Fibroblast of the aortic adventitia (primary cell): Measurements from ENCODE around the gene ZDHHC19. TPM values are rescaled to one million over a fixed set of nuclear protein-coding genes. Genes with fewer than 3 reads are reported as not detected.

Experiments
- DNase-seq: peaks from one replicate; pipeline ENCODE4 v3.0.0-alpha.2; 2010; ENCODE audit warnings: low read depth
- H3K4me3 ChIP-seq: 2 replicates; pipeline ENCODE4 v1.5.1; 2011; ENCODE audit warnings: low read depth, mild to moderate bottlenecking, control low read depth, low read length, moderate library complexity
- total RNA-seq: library from RNA; depleted of rRNA; stranded (reverse); fragments of >200 nt; gene quantifications from 2 replicates; pipeline ENCODE4 v1.2.3, GENCODE V29; 2012; ENCODE audit warnings: low replicate concordance
- TF ChIP-seq, protein P1 (sequence below): IDR thresholded peaks from 2 replicates; pipeline ENCODE4 v1.5.1; 2011; ENCODE audit warnings: mild to moderate bottlenecking, low read length, control low read depth, inconsistent platforms; ENCODE audit not compliant: insufficient read depth

Gene ZDHHC19
- total RNA-seq, 1 donor: not detected

DNA sequence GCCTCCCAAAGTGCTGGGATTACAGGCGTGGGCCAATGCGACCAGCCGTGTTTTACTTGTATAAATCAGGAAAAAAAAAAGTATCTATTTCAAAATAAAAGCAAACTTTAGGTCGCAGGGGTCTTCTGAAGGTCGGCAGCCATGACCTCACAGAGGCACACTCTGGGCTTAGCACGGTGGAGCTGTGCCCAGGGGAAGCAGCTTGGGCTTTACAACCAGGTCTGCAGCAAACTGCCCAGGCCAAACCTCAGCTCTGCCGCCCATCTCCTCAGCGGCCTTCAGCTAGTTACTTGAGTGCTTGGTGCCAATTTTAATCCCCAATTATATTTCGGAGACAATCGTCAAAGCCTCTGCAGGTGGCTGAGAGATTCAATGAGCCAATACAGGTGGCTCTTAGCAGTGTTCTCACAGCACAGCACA lies 30.1 kb downstream of the ZDHHC19 start:
- no peak overlapping the region for H3K4me3 ChIP-seq
- no peak for DNase-seq
- TF ChIP-seq, protein P1, sequence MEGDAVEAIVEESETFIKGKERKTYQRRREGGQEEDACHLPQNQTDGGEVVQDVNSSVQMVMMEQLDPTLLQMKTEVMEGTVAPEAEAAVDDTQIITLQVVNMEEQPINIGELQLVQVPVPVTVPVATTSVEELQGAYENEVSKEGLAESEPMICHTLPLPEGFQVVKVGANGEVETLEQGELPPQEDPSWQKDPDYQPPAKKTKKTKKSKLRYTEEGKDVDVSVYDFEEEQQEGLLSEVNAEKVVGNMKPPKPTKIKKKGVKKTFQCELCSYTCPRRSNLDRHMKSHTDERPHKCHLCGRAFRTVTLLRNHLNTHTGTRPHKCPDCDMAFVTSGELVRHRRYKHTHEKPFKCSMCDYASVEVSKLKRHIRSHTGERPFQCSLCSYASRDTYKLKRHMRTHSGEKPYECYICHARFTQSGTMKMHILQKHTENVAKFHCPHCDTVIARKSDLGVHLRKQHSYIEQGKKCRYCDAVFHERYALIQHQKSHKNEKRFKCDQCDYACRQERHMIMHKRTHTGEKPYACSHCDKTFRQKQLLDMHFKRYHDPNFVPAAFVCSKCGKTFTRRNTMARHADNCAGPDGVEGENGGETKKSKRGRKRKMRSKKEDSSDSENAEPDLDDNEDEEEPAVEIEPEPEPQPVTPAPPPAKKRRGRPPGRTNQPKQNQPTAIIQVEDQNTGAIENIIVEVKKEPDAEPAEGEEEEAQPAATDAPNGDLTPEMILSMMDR: no peak

DNA sequence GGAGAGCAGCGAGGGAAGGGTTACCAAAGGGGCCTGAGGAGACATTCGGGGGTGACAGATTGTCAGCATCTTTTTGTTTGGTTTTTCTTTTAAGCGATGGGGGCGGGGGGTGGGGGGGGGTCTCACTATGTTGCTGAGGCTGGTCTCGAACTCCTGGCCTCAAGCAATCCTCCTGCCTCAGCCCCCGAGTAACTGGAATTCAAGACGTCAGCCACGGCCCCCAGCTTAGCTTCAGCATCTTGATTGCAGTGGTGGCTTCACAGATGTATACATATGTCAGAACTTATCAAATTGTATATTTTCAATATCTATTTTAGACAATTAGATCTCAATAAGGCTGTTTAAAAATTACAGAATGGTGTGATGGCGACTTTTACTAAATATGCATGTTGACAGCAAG lies 30.9 kb downstream of the ZDHHC19 start:
- no peak overlapping the region for H3K4me3 ChIP-seq
- TF ChIP-seq, protein P1: no peak

DNA sequence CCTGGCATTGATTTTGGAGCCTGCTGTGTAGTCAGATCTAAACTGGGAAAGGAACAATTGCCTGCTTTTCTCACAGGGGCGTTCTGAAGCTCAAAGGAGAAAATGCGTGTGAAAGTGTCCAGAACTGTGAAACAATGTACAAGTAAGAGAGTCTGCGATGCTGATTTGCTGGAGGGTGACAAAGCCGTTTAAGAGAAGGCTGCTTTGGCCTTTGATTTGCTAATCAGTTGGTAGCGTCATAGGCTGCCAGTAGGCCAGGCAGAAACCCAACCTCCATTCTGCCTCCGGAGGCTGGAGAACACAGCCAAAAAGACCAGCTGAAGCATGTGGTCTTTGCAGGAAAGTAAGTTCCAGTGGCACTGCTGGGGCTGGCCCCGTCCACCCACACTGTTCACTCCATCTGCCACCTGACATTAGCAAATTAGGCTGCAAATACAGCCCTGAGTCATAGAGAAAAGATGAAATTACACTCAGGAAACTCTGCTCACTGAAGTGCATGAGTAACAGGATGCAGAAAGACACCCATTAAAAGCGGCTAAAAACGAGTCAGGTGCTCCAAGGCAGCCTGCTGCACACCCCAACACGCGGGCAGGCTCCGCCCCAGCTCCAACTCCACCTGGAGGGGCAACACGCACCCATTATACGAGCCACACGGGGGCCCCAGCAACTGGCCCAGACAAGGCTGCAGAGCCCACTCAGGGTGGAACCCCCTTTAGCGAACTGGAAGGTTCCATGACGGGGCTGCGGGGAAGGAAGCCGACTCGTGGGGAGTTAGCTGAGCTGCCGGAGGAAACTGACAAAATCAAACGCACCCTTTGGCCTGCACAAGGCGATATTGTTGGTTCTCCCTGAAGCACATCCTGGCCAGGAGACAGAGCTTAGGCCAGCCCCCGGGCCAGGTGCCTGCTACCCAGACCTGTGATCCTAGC lies 31.6 kb downstream of the ZDHHC19 start:
- no peak overlapping the region for H3K4me3 ChIP-seq
- DNase-seq: peak; percentile 75
- TF ChIP-seq, protein P1: no peak

More for the DNA sequence above, 30.9 kb downstream of the ZDHHC19 start:
- DNase-seq: no peak

DNA sequence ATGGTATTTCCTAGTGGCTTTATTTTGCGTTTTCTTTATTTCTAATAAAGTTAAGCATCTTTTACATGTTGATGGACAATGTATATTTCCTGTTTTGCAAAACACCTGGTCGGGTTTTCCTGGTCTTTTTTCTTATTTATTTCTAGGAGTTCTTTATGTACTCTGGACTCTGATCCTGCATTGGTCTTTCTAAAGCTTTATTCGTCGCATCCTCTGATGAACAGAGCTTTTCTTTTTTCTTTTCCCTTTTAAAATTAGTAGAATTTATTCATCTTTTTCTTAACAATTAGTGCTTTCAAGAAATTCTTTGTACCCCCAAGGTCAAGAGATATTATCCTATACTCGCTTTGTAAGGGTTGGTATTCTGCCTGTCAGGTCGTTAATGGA lies 32.2 kb downstream of the ZDHHC19 start:
- H3K4me3 ChIP-seq: no peak overlapping the region
- TF ChIP-seq, protein P1: no peak
- DNase-seq: no peak

DNA sequence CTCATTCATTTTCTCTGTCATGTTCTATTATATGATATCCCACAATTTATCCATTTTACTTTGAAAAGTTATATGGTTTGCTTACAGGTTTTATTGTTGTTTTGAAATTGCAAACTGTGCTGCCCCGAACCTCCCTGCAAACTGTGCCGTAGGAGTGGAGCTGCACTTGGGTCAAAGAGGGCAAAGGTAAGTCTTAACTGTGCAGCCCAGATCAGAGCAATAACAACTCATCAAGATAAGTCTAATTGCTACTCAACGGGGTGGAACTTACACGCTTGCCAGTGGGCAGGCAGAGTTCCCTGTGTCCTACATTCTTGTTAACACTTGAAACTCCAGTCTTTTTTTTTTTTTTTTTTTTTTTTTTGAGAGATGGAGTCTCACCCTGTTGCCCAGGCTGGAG lies 33.2 kb downstream of the ZDHHC19 start:
- H3K4me3 ChIP-seq: no peak overlapping the region
- DNase-seq: no peak
- TF ChIP-seq, protein P1: no peak

DNA sequence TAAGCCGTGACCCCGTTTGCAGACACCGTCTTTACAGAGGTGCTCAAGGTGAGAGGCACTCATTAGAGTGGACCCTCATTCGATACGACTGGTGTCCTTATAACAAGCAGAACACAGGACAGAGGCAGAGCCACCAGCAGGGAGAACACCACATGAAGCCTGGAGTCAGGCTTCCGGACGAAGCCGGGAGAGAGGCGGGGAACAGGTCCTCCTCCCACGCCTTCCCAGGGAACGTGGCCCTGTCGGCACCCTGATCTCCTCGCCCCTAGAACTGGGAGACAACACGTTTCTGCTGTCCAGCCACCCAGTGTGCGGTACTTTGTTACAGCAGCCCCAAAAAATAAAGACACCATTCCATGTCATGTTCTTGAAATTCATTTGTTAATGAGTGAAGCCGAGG lies 33.6 kb downstream of the ZDHHC19 start:
- DNase-seq: no peak
- H3K4me3 ChIP-seq: no peak overlapping the region
- TF ChIP-seq, protein P1: no peak
